Keratinocyte (primary cell): Measurements from ENCODE around the gene SLC26A8. TPM values are rescaled to one million over a fixed set of nuclear protein-coding genes. Genes with fewer than 3 reads are reported as not detected.

Experiments used
- DNase-seq: peaks from one replicate; pipeline ENCODE4 v3.0.0-alpha.2; 2011; ENCODE audit warnings: low read depth, missing footprints, low spot score
- FAIRE-seq: peaks from 2 replicates; lab custom pipeline; 2011; peaks lifted over from hg19 to GRCh38; lab: Jason Lieb, UNC
- H2AFZ ChIP-seq: 2 replicates; pipeline ENCODE4 v1.6.0; 2012; ENCODE audit warnings: low read length, control low read depth, inconsistent platforms; ENCODE audit not compliant: control insufficient read depth
- H3K27ac ChIP-seq: 2 replicates; pipeline ENCODE4 v1.5.1; 2011; ENCODE audit warnings: low read length; ENCODE audit not compliant: control insufficient read depth, insufficient read depth
- H3K27me3 ChIP-seq: 3 replicates; pipeline ENCODE4 v1.6.0; 2011; ENCODE audit warnings: low read length; ENCODE audit not compliant: control insufficient read depth, insufficient read depth; ENCODE audit errors: extremely low read depth
- H3K36me3 ChIP-seq, 2 experiments: 2 replicates in 1 of 2; 3 replicates in 1 of 2; pipeline ENCODE4 v1.5.1; 2011; ENCODE audit warnings: low read length in 2 of 2, mild to moderate bottlenecking in 1 of 2; ENCODE audit not compliant: control insufficient read depth in 2 of 2, insufficient read depth in 2 of 2; ENCODE audit errors: extremely low read depth in 1 of 2
- H3K4me1 ChIP-seq: 3 replicates; pipeline ENCODE4 v1.5.1; 2011; ENCODE audit warnings: low read length; ENCODE audit not compliant: control insufficient read depth, insufficient read depth; ENCODE audit errors: extremely low read depth
- H3K4me2 ChIP-seq: 3 replicates; pipeline ENCODE4 v1.6.0; 2011; ENCODE audit warnings: low read depth, low read length; ENCODE audit not compliant: control insufficient read depth, insufficient read depth; ENCODE audit errors: extremely low read depth
- H3K4me3 ChIP-seq, 3 experiments: fragments of 200-600 bp in 1 of 3; sonication (generic) in 1 of 3; 2 replicates in 2 of 3; 3 replicates in 1 of 3; pipeline ENCODE4 v1.5.1; 2011 to 2016; ENCODE audit warnings: low read length in 3 of 3, mild to moderate bottlenecking in 3 of 3, control low read depth in 2 of 3, inconsistent platforms in 1 of 3, low read depth in 1 of 3, mixed read lengths in 1 of 3, mixed run types in 1 of 3, moderate library complexity in 1 of 3; ENCODE audit not compliant: control insufficient read depth in 2 of 3, insufficient read depth in 2 of 3; ENCODE audit errors: extremely low read depth in 1 of 3
- H3K79me2 ChIP-seq: 2 replicates; pipeline ENCODE4 v1.6.0; 2012; ENCODE audit warnings: low read length; ENCODE audit not compliant: control insufficient read depth, insufficient read depth
- H3K9ac ChIP-seq: 3 replicates; pipeline ENCODE4 v1.6.0; 2011; ENCODE audit warnings: low read length; ENCODE audit not compliant: control insufficient read depth, insufficient read depth; ENCODE audit errors: extremely low read depth
- H3K9me1 ChIP-seq: 3 replicates; pipeline ENCODE4 v1.6.0; 2011; ENCODE audit warnings: low read length; ENCODE audit not compliant: control insufficient read depth, insufficient read depth; ENCODE audit errors: extremely low read depth
- H3K9me3 ChIP-seq: 2 replicates; pipeline ENCODE4 v1.5.1; 2012; ENCODE audit warnings: low read depth, low read length; ENCODE audit not compliant: control insufficient read depth
- H4K20me1 ChIP-seq: 3 replicates; pipeline ENCODE4 v1.6.0; 2011; ENCODE audit warnings: low read length; ENCODE audit not compliant: control insufficient read depth, insufficient read depth; ENCODE audit errors: extremely low read depth
- CTCF ChIP-seq, 3 experiments: IDR thresholded peaks in 1 of 3; conservative IDR thresholded peaks in 1 of 3; optimal IDR thresholded peaks in 1 of 3; 2 replicates in 2 of 3; 3 replicates in 1 of 3; pipeline versions ENCODE3 to v1.5.1; 2011; ENCODE audit warnings: low read length in 3 of 3, mild to moderate bottlenecking in 3 of 3, moderate library complexity in 2 of 3, control low read depth in 1 of 3, inconsistent platforms in 1 of 3; ENCODE audit not compliant: insufficient read depth in 2 of 3; ENCODE audit errors: extremely low read depth in 1 of 3
- EZH2 ChIP-seq: IDR thresholded peaks from one replicate; pipeline ENCODE4 v1.6.1; 2012; ENCODE audit warnings: inconsistent platforms, mild to moderate bottlenecking, low read length, moderate library complexity
- dilution Hi-C: fragments of 300-500 bp; cut with MboI; formaldehyde crosslinking; loops from one replicate; pipeline ENCODE4 v1.7.0; 2020; ENCODE audit warnings: low sequenced_read_pairs; ENCODE audit not compliant: extremely low pct_ligation_motif_present
- polyA plus RNA-seq, 5 experiments: library from polyadenylated mRNA; depleted of rRNA in 3 of 5; stranded (reverse) in 3 of 5; stranded (forward) in 1 of 5; unstranded in 1 of 5; fragments of >200 nt; gene quantifications; 1 replicate in 1 of 5; 2 replicates in 3 of 5; 3 replicates in 1 of 5; pipeline versions ENCODE4 v1.2.1 to v1.2.3, GENCODE V29; 2011 to 2012; ENCODE audit warnings: missing spikeins in 2 of 5, low read depth in 1 of 5, low replicate concordance in 1 of 5

The SLC26A8 gene
- polyA plus RNA-seq, 1 donor (not counting 4 experiments of a cell fraction or from before 2014, with no cell fraction given), result 0.18 TPM

- Histone ChIP-seq H3K27ac (no peak overlapping the region), H3K36me3 (peaks cover 1 to 16% of the 10 kb centered on the region in 2 experiments), H3K9ac (no peak overlapping the region), H2AFZ (no peak overlapping the region), H3K4me3 (no peak overlapping the region), H3K4me2 (no peak overlapping the region), H3K9me1 (no peaks in the 10 kb centered on the region), H3K27me3 (no peaks in the 10 kb centered on the region), H3K4me1 (peaks cover 8% of the 10 kb centered on the region), H4K20me1 (peaks cover 2% of the 10 kb centered on the region), H3K9me3 (no peaks in the 10 kb centered on the region), H3K79me2 (peaks cover 83% of the 10 kb centered on the region)
- no peak for DNase-seq
- no peak for FAIRE-seq
- no peak for TF ChIP-seq CTCF (optimal IDR thresholded peaks at IDR 0.05 in 1 of 3, IDR thresholded peaks at IDR 0.05 in 1 of 3, conservative IDR thresholded peaks at IDR 0.05 in 1 of 3; ENCODE audit: extremely low read depth in 1 of 3, insufficient read depth in 2 of 3, low read length in 3 of 3)
- TF ChIP-seq EZH2, result no peak
- dilution Hi-C loops, result no loop called here
Measured at GRCh38 chr6:35903679-35904078, 120.8 kb downstream of the SLC26A8 start.

GRCh38 chr6:35900448-35900847 is 124.0 kb downstream of the SLC26A8 start:
- no peak for FAIRE-seq
- Histone ChIP-seq H3K9ac (no peak overlapping the region), H3K4me3 (no peak overlapping the region), H3K9me1 (no peaks in the 10 kb centered on the region), H3K9me3 (no peaks in the 10 kb centered on the region), H3K4me2 (no peak overlapping the region), H3K36me3 (peaks cover 1 to 12% of the 10 kb centered on the region in 2 experiments), H2AFZ (no peak overlapping the region), H3K79me2 (peaks cover 88% of the 10 kb centered on the region), H3K27ac (no peak overlapping the region), H4K20me1 (no peaks in the 10 kb centered on the region), H3K4me1 (peaks cover 8% of the 10 kb centered on the region), H3K27me3 (no peaks in the 10 kb centered on the region)
- TF ChIP-seq CTCF (optimal IDR thresholded peaks at IDR 0.05 in 1 of 3, IDR thresholded peaks at IDR 0.05 in 1 of 3, conservative IDR thresholded peaks at IDR 0.05 in 1 of 3; ENCODE audit: extremely low read depth in 1 of 3, insufficient read depth in 2 of 3, low read length in 3 of 3) (no peak), EZH2 (no peak)
- no peak for DNase-seq
- dilution Hi-C loops, result no loop called here
